GM12878 (cell line): ENCODE results near the gene THAP3. TPM values are rescaled to one million over a fixed set of nuclear protein-coding genes. Genes with fewer than 3 reads are reported as not detected.

ENCODE experiments used
- ASH2L ChIP-seq: fragments of 300-600, 200-600 bp; sonication (generic); IDR thresholded peaks from 2 replicates; pipeline ENCODE4 v1.6.1; 2017; ENCODE audit warnings: low read depth, mild to moderate bottlenecking, borderline replicate concordance
- CHD1 ChIP-seq: IDR thresholded peaks from 2 replicates; pipeline ENCODE4 v1.6.1; 2012; ENCODE audit warnings: low read depth, low read length, improper control_type of control experiment
- IKZF1 ChIP-seq: fragments of 450-650 bp; conservative IDR thresholded peaks from 2 replicates; pipeline ENCODE4 v1.6.1; 2017; ENCODE audit warnings: antibody characterized with exemption, mild to moderate bottlenecking
- NR2F1 ChIP-seq: fragments of 450-650 bp; conservative IDR thresholded peaks from 2 replicates; pipeline ENCODE4 v1.6.1; 2017; ENCODE audit warnings: mild to moderate bottlenecking
- SREBF2 ChIP-seq: IDR thresholded peaks from 2 replicates; pipeline ENCODE4 v1.6.1; 2012; ENCODE audit warnings: mild to moderate bottlenecking, low read length
- ZNF207 ChIP-seq: fragments of 450-650 bp; IDR thresholded peaks from 2 replicates; pipeline ENCODE4 v1.6.1; 2014; ENCODE audit warnings: antibody characterized with exemption, mild to moderate bottlenecking, borderline replicate concordance
- polyA plus RNA-seq, 11 experiments: library from polyadenylated mRNA; depleted of rRNA in 4 of 11; unstranded in 6 of 11; stranded (reverse) in 5 of 11; fragments of >200 nt; fragmentation: Nextera tagmentation in 4 of 11; fragmentation: Illumina TruSeq in 1 of 11; extraction: Ambion mirVana in 4 of 11; extraction: Trizol in 1 of 11; gene quantifications; 1 replicate in 1 of 11; 2 replicates in 10 of 11; pipeline versions ENCODE4 v1.2.1 to v1.2.3, GENCODE V29; 2011 to 2016; ENCODE audit warnings: inconsistent platforms in 2 of 11, missing spikeins in 2 of 11, low read depth in 1 of 11
- total RNA-seq, 4 experiments: library from RNA; depleted of rRNA in 3 of 4; stranded (reverse); fragments of >200 nt in 3 of 4; fragmentation: Illumina TruSeq in 1 of 4; extraction: Trizol in 1 of 4; gene quantifications; 2 replicates each; pipeline versions ENCODE4 v1.2.1 to v1.2.3, GENCODE V29; 2013 to 2021
- TF ChIP-seq, protein P1 (sequence below): IDR thresholded peaks from 2 replicates; pipeline ENCODE4 v1.6.1; 2012; ENCODE audit warnings: improper control_type of control experiment, low read depth, low read length; ENCODE audit not compliant: insufficient replicate concordance
- TF ChIP-seq, protein P2 (sequence below): IDR thresholded peaks from 2 replicates; pipeline ENCODE4 v1.6.1; 2012; ENCODE audit warnings: mild to moderate bottlenecking, low read depth, low read length
- TF ChIP-seq, protein P3 (sequence below): fragments of 450-650 bp; formaldehyde crosslinking; IDR thresholded peaks from 2 replicates; pipeline ENCODE4 v1.4.0; 2022; ENCODE audit warnings: mild to moderate bottlenecking, moderate library complexity

The THAP3 gene
- total and polyA plus RNA-seq, 10 of the 15 experiments (the other 5 are each of a cell fraction or from before 2014, with no cell fraction given): 1.5 to 19.5 (median 11.9) TPM

DNA sequence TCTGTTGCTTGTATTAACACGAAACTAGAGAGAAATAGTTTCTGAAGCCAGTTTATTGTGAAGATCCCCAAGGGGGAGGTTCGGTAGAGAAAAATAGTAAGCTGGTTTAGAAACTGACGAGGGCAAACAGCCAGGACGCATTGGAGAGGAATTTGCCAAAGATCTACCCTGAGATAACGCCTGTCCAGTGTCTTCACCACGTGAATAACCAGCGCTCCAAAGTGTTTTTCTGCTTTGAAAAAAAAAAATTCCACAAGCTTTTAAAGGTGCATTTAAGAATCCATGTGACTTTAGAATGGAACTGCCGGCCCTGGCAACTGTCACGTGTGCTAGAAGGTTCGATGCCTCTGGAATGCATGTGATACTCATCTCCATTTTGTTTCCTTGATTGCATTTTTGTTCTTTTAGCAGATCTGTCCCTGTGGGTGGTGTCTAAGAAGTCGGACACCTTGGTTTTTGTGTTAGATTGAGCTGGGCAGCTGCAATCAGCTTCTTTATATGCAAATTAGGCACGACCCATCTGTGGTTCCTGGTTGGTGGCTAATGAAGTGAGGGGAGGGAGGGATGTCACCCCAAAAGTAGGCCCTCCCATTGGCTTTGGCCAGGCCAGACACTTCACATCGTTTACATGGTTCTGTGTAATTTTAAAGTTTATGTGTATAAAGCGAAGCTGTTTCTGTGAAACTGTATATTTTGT lies 1.3 kb upstream of the THAP3 start (continued):
- TF ChIP-seq, protein P1, sequence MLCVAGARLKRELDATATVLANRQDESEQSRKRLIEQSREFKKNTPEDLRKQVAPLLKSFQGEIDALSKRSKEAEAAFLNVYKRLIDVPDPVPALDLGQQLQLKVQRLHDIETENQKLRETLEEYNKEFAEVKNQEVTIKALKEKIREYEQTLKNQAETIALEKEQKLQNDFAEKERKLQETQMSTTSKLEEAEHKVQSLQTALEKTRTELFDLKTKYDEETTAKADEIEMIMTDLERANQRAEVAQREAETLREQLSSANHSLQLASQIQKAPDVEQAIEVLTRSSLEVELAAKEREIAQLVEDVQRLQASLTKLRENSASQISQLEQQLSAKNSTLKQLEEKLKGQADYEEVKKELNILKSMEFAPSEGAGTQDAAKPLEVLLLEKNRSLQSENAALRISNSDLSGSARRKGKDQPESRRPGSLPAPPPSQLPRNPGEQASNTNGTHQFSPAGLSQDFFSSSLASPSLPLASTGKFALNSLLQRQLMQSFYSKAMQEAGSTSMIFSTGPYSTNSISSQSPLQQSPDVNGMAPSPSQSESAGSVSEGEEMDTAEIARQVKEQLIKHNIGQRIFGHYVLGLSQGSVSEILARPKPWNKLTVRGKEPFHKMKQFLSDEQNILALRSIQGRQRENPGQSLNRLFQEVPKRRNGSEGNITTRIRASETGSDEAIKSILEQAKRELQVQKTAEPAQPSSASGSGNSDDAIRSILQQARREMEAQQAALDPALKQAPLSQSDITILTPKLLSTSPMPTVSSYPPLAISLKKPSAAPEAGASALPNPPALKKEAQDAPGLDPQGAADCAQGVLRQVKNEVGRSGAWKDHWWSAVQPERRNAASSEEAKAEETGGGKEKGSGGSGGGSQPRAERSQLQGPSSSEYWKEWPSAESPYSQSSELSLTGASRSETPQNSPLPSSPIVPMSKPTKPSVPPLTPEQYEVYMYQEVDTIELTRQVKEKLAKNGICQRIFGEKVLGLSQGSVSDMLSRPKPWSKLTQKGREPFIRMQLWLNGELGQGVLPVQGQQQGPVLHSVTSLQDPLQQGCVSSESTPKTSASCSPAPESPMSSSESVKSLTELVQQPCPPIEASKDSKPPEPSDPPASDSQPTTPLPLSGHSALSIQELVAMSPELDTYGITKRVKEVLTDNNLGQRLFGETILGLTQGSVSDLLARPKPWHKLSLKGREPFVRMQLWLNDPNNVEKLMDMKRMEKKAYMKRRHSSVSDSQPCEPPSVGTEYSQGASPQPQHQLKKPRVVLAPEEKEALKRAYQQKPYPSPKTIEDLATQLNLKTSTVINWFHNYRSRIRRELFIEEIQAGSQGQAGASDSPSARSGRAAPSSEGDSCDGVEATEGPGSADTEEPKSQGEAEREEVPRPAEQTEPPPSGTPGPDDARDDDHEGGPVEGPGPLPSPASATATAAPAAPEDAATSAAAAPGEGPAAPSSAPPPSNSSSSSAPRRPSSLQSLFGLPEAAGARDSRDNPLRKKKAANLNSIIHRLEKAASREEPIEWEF: no peak
- TF ChIP-seq, protein P2, sequence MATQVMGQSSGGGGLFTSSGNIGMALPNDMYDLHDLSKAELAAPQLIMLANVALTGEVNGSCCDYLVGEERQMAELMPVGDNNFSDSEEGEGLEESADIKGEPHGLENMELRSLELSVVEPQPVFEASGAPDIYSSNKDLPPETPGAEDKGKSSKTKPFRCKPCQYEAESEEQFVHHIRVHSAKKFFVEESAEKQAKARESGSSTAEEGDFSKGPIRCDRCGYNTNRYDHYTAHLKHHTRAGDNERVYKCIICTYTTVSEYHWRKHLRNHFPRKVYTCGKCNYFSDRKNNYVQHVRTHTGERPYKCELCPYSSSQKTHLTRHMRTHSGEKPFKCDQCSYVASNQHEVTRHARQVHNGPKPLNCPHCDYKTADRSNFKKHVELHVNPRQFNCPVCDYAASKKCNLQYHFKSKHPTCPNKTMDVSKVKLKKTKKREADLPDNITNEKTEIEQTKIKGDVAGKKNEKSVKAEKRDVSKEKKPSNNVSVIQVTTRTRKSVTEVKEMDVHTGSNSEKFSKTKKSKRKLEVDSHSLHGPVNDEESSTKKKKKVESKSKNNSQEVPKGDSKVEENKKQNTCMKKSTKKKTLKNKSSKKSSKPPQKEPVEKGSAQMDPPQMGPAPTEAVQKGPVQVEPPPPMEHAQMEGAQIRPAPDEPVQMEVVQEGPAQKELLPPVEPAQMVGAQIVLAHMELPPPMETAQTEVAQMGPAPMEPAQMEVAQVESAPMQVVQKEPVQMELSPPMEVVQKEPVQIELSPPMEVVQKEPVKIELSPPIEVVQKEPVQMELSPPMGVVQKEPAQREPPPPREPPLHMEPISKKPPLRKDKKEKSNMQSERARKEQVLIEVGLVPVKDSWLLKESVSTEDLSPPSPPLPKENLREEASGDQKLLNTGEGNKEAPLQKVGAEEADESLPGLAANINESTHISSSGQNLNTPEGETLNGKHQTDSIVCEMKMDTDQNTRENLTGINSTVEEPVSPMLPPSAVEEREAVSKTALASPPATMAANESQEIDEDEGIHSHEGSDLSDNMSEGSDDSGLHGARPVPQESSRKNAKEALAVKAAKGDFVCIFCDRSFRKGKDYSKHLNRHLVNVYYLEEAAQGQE: no peak
- TF ChIP-seq NR2F1 (no peak), ASH2L (no peak), ZNF207 (no peak), SREBF2 (no peak), IKZF1 (no peak), CHD1 (no peak)
- TF ChIP-seq, protein P3, sequence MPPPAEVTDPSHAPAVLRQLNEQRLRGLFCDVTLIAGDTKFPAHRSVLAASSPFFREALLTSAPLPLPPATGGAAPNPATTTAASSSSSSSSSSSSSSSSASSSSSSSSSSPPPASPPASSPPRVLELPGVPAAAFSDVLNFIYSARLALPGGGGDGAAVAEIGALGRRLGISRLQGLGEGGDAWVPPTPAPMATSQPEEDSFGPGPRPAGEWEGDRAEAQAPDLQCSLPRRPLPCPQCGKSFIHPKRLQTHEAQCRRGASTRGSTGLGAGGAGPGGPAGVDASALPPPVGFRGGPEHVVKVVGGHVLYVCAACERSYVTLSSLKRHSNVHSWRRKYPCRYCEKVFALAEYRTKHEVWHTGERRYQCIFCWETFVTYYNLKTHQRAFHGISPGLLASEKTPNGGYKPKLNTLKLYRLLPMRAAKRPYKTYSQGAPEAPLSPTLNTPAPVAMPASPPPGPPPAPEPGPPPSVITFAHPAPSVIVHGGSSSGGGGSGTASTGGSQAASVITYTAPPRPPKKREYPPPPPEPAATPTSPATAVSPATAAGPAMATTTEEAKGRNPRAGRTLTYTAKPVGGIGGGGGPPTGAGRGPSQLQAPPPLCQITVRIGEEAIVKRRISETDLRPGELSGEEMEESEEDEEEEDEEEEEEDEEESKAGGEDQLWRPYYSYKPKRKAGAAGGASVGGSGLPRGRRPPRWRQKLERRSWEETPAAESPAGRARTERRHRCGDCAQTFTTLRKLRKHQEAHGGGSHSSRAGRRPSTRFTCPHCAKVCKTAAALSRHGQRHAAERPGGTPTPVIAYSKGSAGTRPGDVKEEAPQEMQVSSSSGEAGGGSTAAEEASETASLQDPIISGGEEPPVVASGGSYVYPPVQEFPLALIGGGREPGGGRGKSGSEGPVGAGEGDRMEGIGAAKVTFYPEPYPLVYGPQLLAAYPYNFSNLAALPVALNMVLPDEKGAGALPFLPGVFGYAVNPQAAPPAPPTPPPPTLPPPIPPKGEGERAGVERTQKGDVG (CRISPR knock-in tag): no peak
